Gastrocnemius medialis (tissue), 4 donors: ENCODE results near the gene PTPA.

ENCODE experiments used
- POLR2A ChIP-seq, 2 donors: fragments of 450-650 bp; IDR thresholded peaks; one replicate each; pipeline ENCODE4 v1.6.1; 2017; ENCODE audit warnings: antibody characterized with exemption in 2 of 2, mild to moderate bottlenecking in 2 of 2, moderate library complexity in 2 of 2
- TF ChIP-seq, protein P1 (sequence below), 5 experiments: fragments of 450-650 bp in 3 of 5; fragments of 200-600 bp in 2 of 5; sonication (generic) in 2 of 5; IDR thresholded peaks in 4 of 5; conservative IDR thresholded peaks in 1 of 5; 1 replicate in 4 of 5; 2 replicates in 1 of 5; pipeline ENCODE4 v1.5.1; 2016 to 2019; ENCODE audit warnings: antibody characterized with exemption in 5 of 5, mild to moderate bottlenecking in 3 of 5, moderate library complexity in 3 of 5

DNA sequence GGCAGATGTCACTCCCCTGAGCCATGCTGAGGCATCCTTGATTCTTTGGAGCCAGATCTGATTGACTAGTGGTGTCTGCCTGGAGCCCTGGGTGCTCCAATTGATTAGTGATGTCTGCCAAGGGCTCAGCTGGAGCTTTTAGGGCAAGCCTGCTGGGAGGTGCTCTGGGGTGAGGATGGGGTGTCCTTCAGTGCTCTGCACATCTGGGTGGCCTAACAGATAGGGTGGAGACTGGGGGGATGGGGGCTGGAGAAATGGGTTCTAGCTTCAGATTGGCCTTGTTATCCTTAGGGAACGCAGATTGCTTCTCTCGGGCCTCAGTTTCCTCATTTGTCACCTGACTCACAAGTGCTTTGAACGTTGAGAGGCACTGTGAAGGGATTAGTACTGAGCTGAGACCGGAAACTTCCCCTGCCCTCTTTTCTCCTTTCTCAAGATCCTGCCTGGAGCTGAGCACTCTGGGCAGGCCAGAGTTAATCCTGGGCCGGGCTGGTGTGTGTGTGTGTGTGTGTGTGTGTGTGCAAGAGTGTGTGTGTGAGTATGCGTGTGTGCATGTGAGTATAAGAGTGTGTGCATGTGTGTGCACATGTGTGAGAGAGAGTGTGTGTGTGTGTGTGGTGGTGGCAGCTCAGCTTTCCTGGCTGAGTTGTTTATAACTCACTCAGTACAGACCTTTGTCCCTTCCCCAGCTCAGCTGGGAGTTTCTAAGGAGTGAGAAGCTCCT is 72.4 kb downstream of the PTPA start:
- TF ChIP-seq POLR2A (IDR thresholded peaks at IDR 0.05), result no peak
- TF ChIP-seq, protein P1, sequence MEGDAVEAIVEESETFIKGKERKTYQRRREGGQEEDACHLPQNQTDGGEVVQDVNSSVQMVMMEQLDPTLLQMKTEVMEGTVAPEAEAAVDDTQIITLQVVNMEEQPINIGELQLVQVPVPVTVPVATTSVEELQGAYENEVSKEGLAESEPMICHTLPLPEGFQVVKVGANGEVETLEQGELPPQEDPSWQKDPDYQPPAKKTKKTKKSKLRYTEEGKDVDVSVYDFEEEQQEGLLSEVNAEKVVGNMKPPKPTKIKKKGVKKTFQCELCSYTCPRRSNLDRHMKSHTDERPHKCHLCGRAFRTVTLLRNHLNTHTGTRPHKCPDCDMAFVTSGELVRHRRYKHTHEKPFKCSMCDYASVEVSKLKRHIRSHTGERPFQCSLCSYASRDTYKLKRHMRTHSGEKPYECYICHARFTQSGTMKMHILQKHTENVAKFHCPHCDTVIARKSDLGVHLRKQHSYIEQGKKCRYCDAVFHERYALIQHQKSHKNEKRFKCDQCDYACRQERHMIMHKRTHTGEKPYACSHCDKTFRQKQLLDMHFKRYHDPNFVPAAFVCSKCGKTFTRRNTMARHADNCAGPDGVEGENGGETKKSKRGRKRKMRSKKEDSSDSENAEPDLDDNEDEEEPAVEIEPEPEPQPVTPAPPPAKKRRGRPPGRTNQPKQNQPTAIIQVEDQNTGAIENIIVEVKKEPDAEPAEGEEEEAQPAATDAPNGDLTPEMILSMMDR (IDR thresholded peaks at IDR 0.05 in 4 of 5, conservative IDR thresholded peaks at IDR 0.05 in 1 of 5), result no peak
